ENCODE measurements around the gene ZCCHC24. TPM values are rescaled to one million over a fixed set of nuclear protein-coding genes. Genes with fewer than 3 reads are reported as not detected.

ZCCHC24 gene
- total and polyA plus RNA-seq, 12 donors = 5.8 to 49.0 (median 24.8) TPM

GRCh38 chr10:79390057-79390456 is 55.4 kb downstream of the ZCCHC24 start:
- H3K27me3 ChIP-seq = no peaks in the 10 kb centered on the region
- H3K27ac ChIP-seq = peak overlapping the region in 1 of 5 donors; percentile 40
- TF ChIP-seq CTCF (IDR thresholded peaks at IDR 0.05) = no peak
- TF ChIP-seq POLR2A (IDR thresholded peaks at IDR 0.05) = no peak
- 95 to 97% (median 96%) methylated on average over 2 of the region's 2 CpGs for WGBS, 4 donors
- peaks cover 0 to 21% of the 10 kb centered on the region in 2 donors for H3K36me3 ChIP-seq (replicated peaks in 1 of 2)
- no peaks in the 10 kb centered on the region for H3K9me3 ChIP-seq (replicated peaks in 1 of 3)
- no peak overlapping the region for H3K4me3 ChIP-seq
- peak in 1 of 7 donors; percentile 8 for DNase-seq
- intact Hi-C loops (cut with DNase I) = no loop called here
- H3K4me1 ChIP-seq (replicated peaks in 1 of 2) = no peaks in the 10 kb centered on the region

GRCh38 chr10:79387974-79388850 is 57.2 kb downstream of the ZCCHC24 start:
- Histone ChIP-seq H3K4me1 (replicated peaks in 1 of 2) (no peaks in the 10 kb centered on the region), H3K36me3 (replicated peaks in 1 of 2) (peaks cover 0 to 11% of the 10 kb centered on the region in 2 donors), H3K4me3 (no peak overlapping the region), H3K27me3 (no peaks in the 10 kb centered on the region), H3K27ac (peak overlapping the region in 1 of 5 donors; percentile 35), H3K9me3 (replicated peaks in 1 of 3) (no peaks in the 10 kb centered on the region)
- intact Hi-C loops (cut with DNase I) = no loop called here
- peak in 3 of 7 donors; percentile 0 to 8 (median 3) for DNase-seq
- WGBS, 4 donors = 79 to 87% (median 85%) methylated on average over 6 to 11 of the region's 11 CpGs
- TF ChIP-seq POLR2A (IDR thresholded peaks at IDR 0.05) (no peak), CTCF (IDR thresholded peaks at IDR 0.05) (no peak)

GRCh38 chr10:79387466-79387973 is 57.9 kb downstream of the ZCCHC24 start:
- peak in 2 of 7 donors; percentile 0 to 10 for DNase-seq
- no peak for TF ChIP-seq CTCF (IDR thresholded peaks at IDR 0.05)
- TF ChIP-seq POLR2A (IDR thresholded peaks at IDR 0.05) = no peak
- H3K27ac ChIP-seq = peak overlapping the region in 1 of 5 donors; percentile 35
- H3K36me3 ChIP-seq (replicated peaks in 1 of 2) = peaks cover 0 to 11% of the 10 kb centered on the region in 2 donors
- intact Hi-C loops (cut with DNase I) = no loop called here
- no peaks in the 10 kb centered on the region for H3K27me3 ChIP-seq
- no peaks in the 10 kb centered on the region for H3K9me3 ChIP-seq (replicated peaks in 1 of 3)
- WGBS, 4 donors = 85 to 96% (median 90%) methylated on average over 4 to 5 of the region's 5 CpGs
- H3K4me3 ChIP-seq = no peak overlapping the region
- H3K4me1 ChIP-seq (replicated peaks in 1 of 2) = no peaks in the 10 kb centered on the region

- no peaks in the 10 kb centered on the region for H3K9me3 ChIP-seq (replicated peaks in 1 of 3)
- no peaks in the 10 kb centered on the region for H3K27me3 ChIP-seq
- no peak for TF ChIP-seq CTCF (IDR thresholded peaks at IDR 0.05)
- TF ChIP-seq POLR2A (IDR thresholded peaks at IDR 0.05) = no peak
- peak in 6 of 7 donors; percentile 0 to 43 (median 10) for DNase-seq
- WGBS, 4 donors = 78 to 89% (median 85%) methylated on average over 20 to 24 of the region's 24 CpGs
- H3K36me3 ChIP-seq (replicated peaks in 1 of 2) = peaks cover 0 to 11% of the 10 kb centered on the region in 2 donors
- peak overlapping the region in 1 of 5 donors; percentile 52 for H3K27ac ChIP-seq
- intact Hi-C loops (cut with DNase I) = no loop called here
- no peaks in the 10 kb centered on the region for H3K4me1 ChIP-seq (replicated peaks in 1 of 2)
- no peak overlapping the region for H3K4me3 ChIP-seq
Observed at GRCh38 chr10:79386637-79387465, 58.6 kb downstream of the ZCCHC24 start.
